GM12878 (cell line): ENCODE data around the gene SENP6. TPM values are rescaled to one million over a fixed set of nuclear protein-coding genes. Genes with fewer than 3 reads are reported as not detected.

Source experiments
- ATAC-seq: fragments of 200-7000 bp; cut with Tn5 transposase; 3 replicates; pipeline ENCODE4 v1.9.1; 2020; ENCODE audit warnings: mild to moderate bottlenecking, moderate library complexity
- BruUV-seq: library from RNA; stranded (reverse); fragments of 400-500 nt; replicated peaks from 2 replicates; lab custom pipeline; 2021; lab: Mats Ljungman, UMichigan
- CTCF ChIA-PET: fragments of 300-600 bp; sonication (Branson Sonifier 250); formaldehyde crosslinking; extraction: SDS; loops from one replicate; lab custom pipeline; 2021; ENCODE audit warnings: inconsistent platforms; lab: Yijun Ruan, JAX
- POLR2A ChIA-PET: fragments of 350-600 bp; formaldehyde crosslinking; extraction: SDS; loops from one replicate; lab custom pipeline; 2021; ENCODE audit warnings: inconsistent platforms; lab: Charles Lee
- RAD21 ChIA-PET: fragments of 300-600 bp; sonication (Branson Sonifier 250); formaldehyde crosslinking; loops from one replicate; lab custom pipeline; 2023; ENCODE audit warnings: antibody characterized with exemption; ENCODE audit not compliant: unreplicated experiment; lab: Charles Lee
- SMC1A ChIA-PET: fragments of 300-600 bp; sonication (Branson Sonifier 250); formaldehyde crosslinking; loops from one replicate; lab custom pipeline; 2023; ENCODE audit not compliant: unreplicated experiment, uncharacterized antibody; lab: Charles Lee
- DNase-seq: peaks from one replicate; pipeline ENCODE4 v3.0.0-alpha.2; 2011; ENCODE audit warnings: low read depth, low spot score
- FAIRE-seq: peaks from 3 replicates; lab custom pipeline; 2011; peaks lifted over from hg19 to GRCh38; lab: Jason Lieb, UNC
- H2AFZ ChIP-seq: 2 replicates; pipeline ENCODE4 v1.6.0; 2011; ENCODE audit warnings: low read depth, low read length, control low read depth; ENCODE audit not compliant: control insufficient read depth
- H3K27ac ChIP-seq: 2 replicates; pipeline ENCODE4 v1.5.1; 2011; ENCODE audit warnings: control low read depth; ENCODE audit not compliant: control insufficient read depth, insufficient read depth
- H3K27me3 ChIP-seq, 2 experiments: replicated peaks in 1 of 2; 2 replicates each; pipeline versions ENCODE4 v1.6.0 to v1.6.1; 2011; ENCODE audit warnings: low read length in 1 of 2; ENCODE audit not compliant: control insufficient read depth in 2 of 2, insufficient read depth in 2 of 2
- H3K36me3 ChIP-seq, 2 experiments: 2 replicates each; pipeline ENCODE4 v1.5.1; 2011; ENCODE audit warnings: low read length in 1 of 2; ENCODE audit not compliant: control insufficient read depth in 2 of 2, insufficient read depth in 2 of 2
- H3K4me1 ChIP-seq: 2 replicates; pipeline ENCODE4 v1.6.1; 2011; ENCODE audit warnings: mild to moderate bottlenecking, low read length, moderate library complexity, mixed read lengths; ENCODE audit not compliant: control insufficient read depth, insufficient read depth
- H3K4me2 ChIP-seq: 2 replicates; pipeline ENCODE4 v1.6.0; 2011; ENCODE audit warnings: control low read depth; ENCODE audit not compliant: control insufficient read depth, insufficient read depth
- H3K4me3 ChIP-seq: fragments of 200-600 bp; sonication (generic); 2 replicates; pipeline ENCODE4 v1.5.1; 2016
- H3K79me2 ChIP-seq: 2 replicates; pipeline ENCODE4 v1.6.0; 2011; ENCODE audit warnings: low read length; ENCODE audit not compliant: control insufficient read depth, insufficient read depth
- H3K9ac ChIP-seq: 2 replicates; pipeline ENCODE4 v1.8.0; 2011; ENCODE audit warnings: low read length, control low read depth, mixed read lengths; ENCODE audit not compliant: control insufficient read depth, insufficient read depth
- H3K9me3 ChIP-seq: replicated peaks from 3 replicates; pipeline ENCODE4 v1.5.1; 2011; ENCODE audit warnings: mild to moderate bottlenecking, low read length; ENCODE audit not compliant: control insufficient read depth, insufficient read depth
- H4K20me1 ChIP-seq: 2 replicates; pipeline ENCODE4 v1.6.0; 2011; ENCODE audit not compliant: control insufficient read depth, insufficient read depth
- BRCA1 ChIP-seq: IDR thresholded peaks from 2 replicates; pipeline ENCODE4 v1.6.1; 2011; ENCODE audit warnings: low read depth, low read length, improper control_type of control experiment
- CHD4 ChIP-seq: fragments of 200-600 bp; sonication (generic); IDR thresholded peaks from 2 replicates; pipeline ENCODE4 v1.6.1; 2016; ENCODE audit warnings: mild to moderate bottlenecking
- KDM1A ChIP-seq: fragments of 200-600 bp; sonication (generic); IDR thresholded peaks from 2 replicates; pipeline ENCODE4 v1.6.1; 2016; ENCODE audit warnings: borderline replicate concordance
- KLF5 ChIP-seq: fragments of 450-650 bp; IDR thresholded peaks from 2 replicates; pipeline ENCODE4 v1.6.1; 2014; ENCODE audit warnings: mild to moderate bottlenecking; ENCODE audit not compliant: partially characterized antibody
- RELA ChIP-seq: fragments of 450-650 bp; IDR thresholded peaks from 2 replicates; pipeline ENCODE4 v1.8.0; 2014; ENCODE audit warnings: borderline replicate concordance; ENCODE audit not compliant: partially characterized antibody
- SMAD5 ChIP-seq: IDR thresholded peaks from 2 replicates; pipeline ENCODE4 v1.6.1; 2016; ENCODE audit warnings: antibody characterized with exemption, low read depth
- SUZ12 ChIP-seq: fragments of 200-600 bp; sonication (generic); IDR thresholded peaks from one replicate; pipeline ENCODE4 v1.6.1; 2018; ENCODE audit warnings: antibody characterized with exemption, mild to moderate bottlenecking; ENCODE audit not compliant: unreplicated experiment
- ZBED1 ChIP-seq: IDR thresholded peaks from 2 replicates; pipeline ENCODE4 v1.6.1; 2016; ENCODE audit warnings: borderline replicate concordance
- ZNF24 ChIP-seq: fragments of 450-650 bp; IDR thresholded peaks from 2 replicates; pipeline ENCODE4 v1.6.1; 2017; ENCODE audit warnings: antibody characterized with exemption, mild to moderate bottlenecking
- WGBS: methylation state at CpG from one replicate; pipeline ENCODE4 v1.1.6; 2016; ENCODE audit warnings: low lambda C conversion rate; ENCODE audit not compliant: insufficient replicate concordance, insufficient coverage; ENCODE audit errors: missing lambda C conversion rate; 5-methylcytosine and 5-hydroxymethylcytosine counted together
- in situ Hi-C: fragments of 300-500 bp; cut with MboI; formaldehyde crosslinking; loops from 9 replicates; pipeline ENCODE4 v1.14.3; 2018; ENCODE audit warnings: mixed read lengths
- intact Hi-C: fragments of 100-400 bp; cut with micrococcal nuclease; formaldehyde crosslinking; loops from one replicate; pipeline ENCODE4 v1.14.2; 2022; ENCODE audit not compliant: unreplicated experiment
- polyA plus RNA-seq, 11 experiments: library from polyadenylated mRNA; depleted of rRNA in 4 of 11; unstranded in 6 of 11; stranded (reverse) in 5 of 11; fragments of >200 nt; fragmentation: Nextera tagmentation in 4 of 11; fragmentation: Illumina TruSeq in 1 of 11; extraction: Ambion mirVana in 4 of 11; extraction: Trizol in 1 of 11; gene quantifications; 1 replicate in 1 of 11; 2 replicates in 10 of 11; pipeline versions ENCODE4 v1.2.1 to v1.2.3, GENCODE V29; 2011 to 2016; ENCODE audit warnings: inconsistent platforms in 2 of 11, missing spikeins in 2 of 11, low read depth in 1 of 11
- total RNA-seq, 4 experiments: library from RNA; depleted of rRNA in 3 of 4; stranded (reverse); fragments of >200 nt in 3 of 4; fragmentation: Illumina TruSeq in 1 of 4; extraction: Trizol in 1 of 4; gene quantifications; 2 replicates each; pipeline versions ENCODE4 v1.2.1 to v1.2.3, GENCODE V29; 2013 to 2021
- TF ChIP-seq, protein P1 (sequence below): fragments of 450-650 bp; IDR thresholded peaks from 2 replicates; pipeline ENCODE4 v1.6.1; 2018; ENCODE audit warnings: borderline replicate concordance, mild to moderate bottlenecking; ENCODE audit not compliant: partially characterized antibody
- TF ChIP-seq, protein P2 (sequence below): IDR thresholded peaks from 2 replicates; pipeline ENCODE4 v1.6.1; 2011; ENCODE audit warnings: low read depth, mild to moderate bottlenecking, low read length, moderate library complexity, borderline replicate concordance; ENCODE audit errors: extremely low read depth
- TF ChIP-seq, protein P3 (sequence below): IDR thresholded peaks from 2 replicates; pipeline ENCODE4 v1.6.1; 2012; ENCODE audit warnings: low read depth, low read length, improper control_type of control experiment
- TF ChIP-seq, protein P4 (sequence below): fragments of 450-650 bp; formaldehyde crosslinking; IDR thresholded peaks from 2 replicates; pipeline ENCODE4 v1.5.0; 2022; ENCODE audit warnings: mild to moderate bottlenecking, missing genetic modification characterization

SENP6 gene
- total and polyA plus RNA-seq, 10 of the 15 experiments (the other 5 are each of a cell fraction or from before 2014, with no cell fraction given): 10.7 to 70.0 (median 42.3) TPM

DNA sequence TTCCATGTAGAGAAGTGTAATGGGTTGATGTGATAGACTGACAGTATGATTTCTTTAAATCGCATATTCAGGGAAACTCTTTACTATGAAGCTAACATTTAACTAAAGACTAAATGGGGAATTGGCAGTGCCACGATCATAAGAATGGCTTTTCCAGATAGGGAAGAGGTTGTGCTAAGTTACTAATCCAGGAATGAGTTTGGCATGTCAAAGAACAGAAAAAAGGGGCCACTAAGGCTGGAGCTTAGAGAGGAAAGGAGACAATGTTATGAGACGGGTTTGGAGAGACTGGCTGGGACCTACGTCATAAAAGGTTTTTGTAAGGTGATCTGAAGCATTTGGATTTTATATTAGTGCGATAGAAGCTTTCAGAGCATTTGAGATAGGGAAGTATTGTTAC is 40.6 kb downstream of the SENP6 start (continued):
- TF ChIP-seq SMAD5 (no peak), RELA (no peak)
- TF ChIP-seq, all 136 proteins: peak for 0

DNA sequence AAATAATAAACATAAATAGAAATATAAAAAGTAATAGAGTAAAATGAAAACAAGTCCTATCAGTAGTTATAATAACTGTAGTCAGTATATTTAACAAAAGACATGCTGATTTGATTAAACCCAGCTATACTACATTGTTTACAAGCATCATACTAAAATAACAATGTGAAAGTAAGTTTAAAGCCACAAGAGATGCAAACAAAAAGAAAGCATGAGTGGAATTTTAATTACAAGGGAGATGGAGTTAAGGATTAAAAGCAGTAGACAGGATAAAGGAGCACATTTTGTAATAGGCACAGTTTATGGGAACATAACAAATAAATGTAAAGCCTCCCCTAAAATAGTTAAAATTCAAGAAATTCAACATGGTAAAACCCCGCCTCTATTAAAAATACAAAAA is 41.5 kb downstream of the SENP6 start:
- intact Hi-C loops (no loop called here), in situ Hi-C loops (no loop called here)
- no TSS peak for BruUV-seq
- H2AFZ ChIP-seq: no peak overlapping the region
- RAD21 ChIA-PET: no interaction called here
- no peaks in the 10 kb centered on the region for H3K27me3 ChIP-seq
- no peaks in the 10 kb centered on the region for H3K9me3 ChIP-seq
- H3K79me2 ChIP-seq: no peaks in the 10 kb centered on the region
- DNase-seq (no peak), ATAC-seq (no peak), FAIRE-seq (no peak)
- POLR2A ChIA-PET: no interaction called here
- H3K9ac ChIP-seq: no peak overlapping the region
- no peak overlapping the region for H3K4me2 ChIP-seq
- H3K27ac ChIP-seq: no peak overlapping the region
- CTCF ChIA-PET: interaction anchor here (0.6 to 0.9 kb wide), 2 partner anchors 13 to 238 kb away, joined by 3 read pairs; no protein-coding TSS in a partner anchor
- TF ChIP-seq SUZ12: no peak
- no peak for TF ChIP-seq BRCA1
- TF ChIP-seq, protein P1, sequence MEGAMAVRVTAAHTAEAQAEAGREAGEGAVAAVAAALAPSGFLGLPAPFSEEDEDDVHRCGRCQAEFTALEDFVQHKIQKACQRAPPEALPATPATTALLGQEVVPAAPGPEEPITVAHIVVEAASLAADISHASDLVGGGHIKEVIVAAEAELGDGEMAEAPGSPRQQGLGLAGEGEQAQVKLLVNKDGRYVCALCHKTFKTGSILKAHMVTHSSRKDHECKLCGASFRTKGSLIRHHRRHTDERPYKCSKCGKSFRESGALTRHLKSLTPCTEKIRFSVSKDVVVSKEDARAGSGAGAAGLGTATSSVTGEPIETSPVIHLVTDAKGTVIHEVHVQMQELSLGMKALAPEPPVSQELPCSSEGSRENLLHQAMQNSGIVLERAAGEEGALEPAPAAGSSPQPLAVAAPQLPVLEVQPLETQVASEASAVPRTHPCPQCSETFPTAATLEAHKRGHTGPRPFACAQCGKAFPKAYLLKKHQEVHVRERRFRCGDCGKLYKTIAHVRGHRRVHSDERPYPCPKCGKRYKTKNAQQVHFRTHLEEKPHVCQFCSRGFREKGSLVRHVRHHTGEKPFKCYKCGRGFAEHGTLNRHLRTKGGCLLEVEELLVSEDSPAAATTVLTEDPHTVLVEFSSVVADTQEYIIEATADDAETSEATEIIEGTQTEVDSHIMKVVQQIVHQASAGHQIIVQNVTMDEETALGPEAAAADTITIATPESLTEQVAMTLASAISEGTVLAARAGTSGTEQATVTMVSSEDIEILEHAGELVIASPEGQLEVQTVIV: no peak
- no peak for TF ChIP-seq KDM1A
- no peak for TF ChIP-seq ZNF24
- TF ChIP-seq ZBED1: no peak
- no peak for TF ChIP-seq KLF5
- TF ChIP-seq, protein P2, sequence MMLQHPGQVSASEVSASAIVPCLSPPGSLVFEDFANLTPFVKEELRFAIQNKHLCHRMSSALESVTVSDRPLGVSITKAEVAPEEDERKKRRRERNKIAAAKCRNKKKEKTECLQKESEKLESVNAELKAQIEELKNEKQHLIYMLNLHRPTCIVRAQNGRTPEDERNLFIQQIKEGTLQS: no peak
- TF ChIP-seq, protein P3, sequence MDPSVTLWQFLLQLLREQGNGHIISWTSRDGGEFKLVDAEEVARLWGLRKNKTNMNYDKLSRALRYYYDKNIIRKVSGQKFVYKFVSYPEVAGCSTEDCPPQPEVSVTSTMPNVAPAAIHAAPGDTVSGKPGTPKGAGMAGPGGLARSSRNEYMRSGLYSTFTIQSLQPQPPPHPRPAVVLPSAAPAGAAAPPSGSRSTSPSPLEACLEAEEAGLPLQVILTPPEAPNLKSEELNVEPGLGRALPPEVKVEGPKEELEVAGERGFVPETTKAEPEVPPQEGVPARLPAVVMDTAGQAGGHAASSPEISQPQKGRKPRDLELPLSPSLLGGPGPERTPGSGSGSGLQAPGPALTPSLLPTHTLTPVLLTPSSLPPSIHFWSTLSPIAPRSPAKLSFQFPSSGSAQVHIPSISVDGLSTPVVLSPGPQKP: no peak
- TF ChIP-seq CHD4: no peak
- TF ChIP-seq, protein P4, sequence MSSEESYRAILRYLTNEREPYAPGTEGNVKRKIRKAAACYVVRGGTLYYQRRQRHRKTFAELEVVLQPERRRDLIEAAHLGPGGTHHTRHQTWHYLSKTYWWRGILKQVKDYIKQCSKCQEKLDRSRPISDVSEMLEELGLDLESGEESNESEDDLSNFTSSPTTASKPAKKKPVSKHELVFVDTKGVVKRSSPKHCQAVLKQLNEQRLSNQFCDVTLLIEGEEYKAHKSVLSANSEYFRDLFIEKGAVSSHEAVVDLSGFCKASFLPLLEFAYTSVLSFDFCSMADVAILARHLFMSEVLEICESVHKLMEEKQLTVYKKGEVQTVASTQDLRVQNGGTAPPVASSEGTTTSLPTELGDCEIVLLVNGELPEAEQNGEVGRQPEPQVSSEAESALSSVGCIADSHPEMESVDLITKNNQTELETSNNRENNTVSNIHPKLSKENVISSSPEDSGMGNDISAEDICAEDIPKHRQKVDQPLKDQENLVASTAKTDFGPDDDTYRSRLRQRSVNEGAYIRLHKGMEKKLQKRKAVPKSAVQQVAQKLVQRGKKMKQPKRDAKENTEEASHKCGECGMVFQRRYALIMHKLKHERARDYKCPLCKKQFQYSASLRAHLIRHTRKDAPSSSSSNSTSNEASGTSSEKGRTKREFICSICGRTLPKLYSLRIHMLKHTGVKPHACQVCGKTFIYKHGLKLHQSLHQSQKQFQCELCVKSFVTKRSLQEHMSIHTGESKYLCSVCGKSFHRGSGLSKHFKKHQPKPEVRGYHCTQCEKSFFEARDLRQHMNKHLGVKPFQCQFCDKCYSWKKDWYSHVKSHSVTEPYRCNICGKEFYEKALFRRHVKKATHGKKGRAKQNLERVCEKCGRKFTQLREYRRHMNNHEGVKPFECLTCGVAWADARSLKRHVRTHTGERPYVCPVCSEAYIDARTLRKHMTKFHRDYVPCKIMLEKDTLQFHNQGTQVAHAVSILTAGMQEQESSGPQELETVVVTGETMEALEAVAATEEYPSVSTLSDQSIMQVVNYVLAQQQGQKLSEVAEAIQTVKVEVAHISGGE: no peak
- no peaks in the 10 kb centered on the region for H3K4me1 ChIP-seq
- SMC1A ChIA-PET: no interaction called here
- H3K36me3 ChIP-seq: peaks cover 2 to 17% of the 10 kb centered on the region in 2 experiments
- no peaks in the 10 kb centered on the region for H4K20me1 ChIP-seq
- WGBS: 100% methylated on average over 1 of the region's 1 CpG
- no peak overlapping the region for H3K4me3 ChIP-seq
